RWPE2 (cell line): ENCODE results near the gene PPP1R16B.

Experiments
- ATAC-seq: fragments of 200-7000 bp; cut with Tn5 transposase; 3 replicates; pipeline ENCODE4 v1.9.1; 2021; ENCODE audit warnings: low read depth
- DNase-seq: peaks from one replicate; pipeline ENCODE4 v3.0.0-alpha.2; 2020; ENCODE audit warnings: low spot score
- H3K27ac ChIP-seq: fragments of 450-650 bp; 2 replicates; pipeline ENCODE4 v1.5.1; 2017; ENCODE audit warnings: mild to moderate bottlenecking; ENCODE audit not compliant: poor library complexity, severe bottlenecking
- H3K27me3 ChIP-seq: fragments of 250-450 bp; sonication (Bioruptor Pico); 2 replicates; pipeline ENCODE4 v1.5.1; 2021; ENCODE audit warnings: mild to moderate bottlenecking, moderate library complexity; ENCODE audit not compliant: insufficient read depth, poor library complexity, severe bottlenecking
- H3K36me3 ChIP-seq: fragments of 250-450 bp; sonication (Bioruptor Pico); 2 replicates; pipeline ENCODE4 v1.5.1; 2020; ENCODE audit warnings: low read depth, mild to moderate bottlenecking, moderate library complexity
- H3K4me1 ChIP-seq: fragments of 250-450 bp; sonication (Bioruptor Pico); 2 replicates; pipeline ENCODE4 v1.5.1; 2021; ENCODE audit warnings: mild to moderate bottlenecking, moderate library complexity; ENCODE audit not compliant: insufficient read depth, poor library complexity, severe bottlenecking
- H3K4me3 ChIP-seq: fragments of 250-450 bp; sonication (Bioruptor Pico); 2 replicates; pipeline ENCODE4 v1.5.1; 2021; ENCODE audit warnings: mild to moderate bottlenecking, moderate library complexity; ENCODE audit not compliant: severe bottlenecking
- H3K9me3 ChIP-seq: fragments of 250-450 bp; sonication (Bioruptor Pico); 2 replicates; pipeline ENCODE4 v1.5.1; 2021; ENCODE audit warnings: mild to moderate bottlenecking, moderate library complexity; ENCODE audit not compliant: severe bottlenecking
- CTCF ChIP-seq: fragments of 450-650 bp; IDR thresholded peaks from one replicate; pipeline ENCODE4 v1.5.1; 2017; ENCODE audit warnings: mild to moderate bottlenecking, moderate library complexity; ENCODE audit not compliant: poor library complexity, severe bottlenecking

PPP1R16B gene

GRCh38 chr20:38870733-38871559 is 65.4 kb downstream of the PPP1R16B start:
- ATAC-seq (peak; percentile 91), DNase-seq (peak; percentile 99)
- H3K9me3 ChIP-seq, result no peaks in the 10 kb centered on the region
- H3K4me1 ChIP-seq, result peaks cover 24% of the 10 kb centered on the region
- H3K36me3 ChIP-seq, result no peaks in the 10 kb centered on the region
- TF ChIP-seq CTCF, result no peak
- no peaks in the 10 kb centered on the region for H3K27me3 ChIP-seq
- H3K4me3 ChIP-seq, result no peak overlapping the region
- peak overlapping the region; percentile 88 for H3K27ac ChIP-seq

GRCh38 chr20:38871560-38871953 is 66.1 kb downstream of the PPP1R16B start:
- no peak overlapping the region for H3K4me3 ChIP-seq
- DNase-seq, result no peak
- ATAC-seq, result no peak
- H3K4me1 ChIP-seq, result peaks cover 24% of the 10 kb centered on the region
- H3K36me3 ChIP-seq, result no peaks in the 10 kb centered on the region
- H3K9me3 ChIP-seq, result no peaks in the 10 kb centered on the region
- H3K27me3 ChIP-seq, result no peaks in the 10 kb centered on the region
- H3K27ac ChIP-seq, result peak overlapping the region; percentile 88
- TF ChIP-seq CTCF, result no peak

- no peak overlapping the region for H3K4me3 ChIP-seq
- H3K36me3 ChIP-seq, result no peaks in the 10 kb centered on the region
- no peak for TF ChIP-seq CTCF
- peak overlapping the region; percentile 88 for H3K27ac ChIP-seq
- peaks cover 24% of the 10 kb centered on the region for H3K4me1 ChIP-seq
- DNase-seq (no peak), ATAC-seq (no peak)
- no peaks in the 10 kb centered on the region for H3K9me3 ChIP-seq
- H3K27me3 ChIP-seq, result no peaks in the 10 kb centered on the region
Measured at GRCh38 chr20:38872036-38872435, 66.5 kb downstream of the PPP1R16B start.

GRCh38 chr20:38872491-38873049 is 67.1 kb downstream of the PPP1R16B start:
- H3K4me1 ChIP-seq, result peaks cover 24% of the 10 kb centered on the region
- DNase-seq (peak; percentile 68), ATAC-seq (no peak)
- H3K27me3 ChIP-seq, result no peaks in the 10 kb centered on the region
- H3K36me3 ChIP-seq, result no peaks in the 10 kb centered on the region
- H3K4me3 ChIP-seq, result no peak overlapping the region
- H3K9me3 ChIP-seq, result no peaks in the 10 kb centered on the region
- H3K27ac ChIP-seq, result peak overlapping the region; percentile 88
- TF ChIP-seq CTCF, result no peak
